SH-SY5Y (cell line): ENCODE results near the gene LEKR1.

Source experiments
- GATA2 ChIP-seq: IDR thresholded peaks from 2 replicates; pipeline ENCODE4 v1.6.1; 2011; ENCODE audit warnings: mild to moderate bottlenecking, low read depth, low read length
- GATA3 ChIP-seq: IDR thresholded peaks from 2 replicates; pipeline ENCODE4 v1.6.1; 2011; ENCODE audit warnings: low read depth, mild to moderate bottlenecking, low read length, moderate library complexity

DNA sequence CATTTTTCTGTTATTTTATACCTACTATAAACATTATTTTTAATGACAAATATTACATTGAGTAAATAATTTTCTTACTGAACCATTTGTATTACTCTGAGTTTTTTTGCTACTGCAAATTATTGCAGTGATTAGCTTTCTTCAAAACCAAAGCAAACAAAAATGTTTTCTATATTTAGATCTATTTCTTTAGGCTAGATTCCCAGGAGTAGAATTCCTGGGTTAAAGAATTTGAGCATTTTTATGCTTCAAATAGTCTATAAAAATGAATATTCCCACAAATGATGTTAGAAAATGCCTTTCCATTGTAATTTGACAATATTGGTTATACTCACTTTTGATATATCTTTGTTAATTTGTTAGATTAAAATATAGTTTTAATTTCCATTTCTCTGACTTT is 76.8 kb downstream of the LEKR1 start:
- no peak for TF ChIP-seq GATA3
- no peak for TF ChIP-seq GATA2
